Prostate gland (tissue), 2 donors: Measurements from ENCODE around the gene TRAT1. TPM values are rescaled to one million over a fixed set of nuclear protein-coding genes. Genes with fewer than 3 reads are reported as not detected.

Experiments
- DNase-seq: peaks from one replicate; pipeline ENCODE4 v3.0.0-alpha.2; 2019; ENCODE audit warnings: low spot score
- H3K27ac ChIP-seq, 2 donors: fragments of 200-600 bp; sonication (generic); 2 replicates each; pipeline ENCODE4 v1.5.1; 2017 to 2019
- H3K27me3 ChIP-seq: fragments of 200-600 bp; sonication (generic); replicated peaks from 2 replicates; pipeline ENCODE4 v1.5.1; 2019; ENCODE audit not compliant: insufficient read depth
- H3K36me3 ChIP-seq, 2 donors: fragments of 200-600 bp; sonication (generic); 1 replicate in 1 of 2; 2 replicates in 1 of 2; pipeline versions ENCODE4 v1.5.1 to v1.8.1; 2017 to 2019
- H3K4me1 ChIP-seq: fragments of 200-600 bp; sonication (generic); replicated peaks from 2 replicates; pipeline ENCODE4 v1.5.1; 2019
- H3K4me3 ChIP-seq, 2 donors: fragments of 200-600 bp; sonication (generic); 2 replicates each; pipeline ENCODE4 v1.5.1; 2017 to 2019
- H3K9me3 ChIP-seq: fragments of 200-600 bp; sonication (generic); 2 replicates; pipeline ENCODE4 v1.5.1; 2017
- CTCF ChIP-seq, 4 experiments: fragments of 200-600 bp in 2 of 4; fragments of 450-650 bp in 2 of 4; sonication (generic) in 2 of 4; IDR thresholded peaks; 1 replicate in 3 of 4; 2 replicates in 1 of 4; pipeline ENCODE4 v1.5.1; 2016 to 2019; ENCODE audit warnings: antibody characterized with exemption in 4 of 4, mild to moderate bottlenecking in 2 of 4, moderate library complexity in 2 of 4
- POLR2A ChIP-seq: fragments of 450-650 bp; IDR thresholded peaks from one replicate; pipeline ENCODE4 v1.6.1; 2016; ENCODE audit warnings: antibody characterized with exemption, mild to moderate bottlenecking
- POLR2AphosphoS5 ChIP-seq: sonication (generic); formaldehyde crosslinking; IDR thresholded peaks from one replicate; pipeline ENCODE4 v1.6.1; 2017; ENCODE audit warnings: antibody characterized with exemption
- WGBS: methylation state at CpG from one replicate; pipeline ENCODE4 v1.1.5; 2018; 5-methylcytosine and 5-hydroxymethylcytosine counted together
- intact Hi-C: fragments of 100-400 bp; cut with DNase I; formaldehyde crosslinking; loops from one replicate; pipeline ENCODE4 v1.14.2; 2022
- total RNA-seq, 2 donors: library from RNA; depleted of rRNA; stranded (reverse); fragments of >200 nt; gene quantifications; one replicate each; pipeline ENCODE4 v1.1.0, GENCODE V29; 2016

Gene TRAT1
- total RNA-seq, 2 donors from 2014 or later: not detected

DNA sequence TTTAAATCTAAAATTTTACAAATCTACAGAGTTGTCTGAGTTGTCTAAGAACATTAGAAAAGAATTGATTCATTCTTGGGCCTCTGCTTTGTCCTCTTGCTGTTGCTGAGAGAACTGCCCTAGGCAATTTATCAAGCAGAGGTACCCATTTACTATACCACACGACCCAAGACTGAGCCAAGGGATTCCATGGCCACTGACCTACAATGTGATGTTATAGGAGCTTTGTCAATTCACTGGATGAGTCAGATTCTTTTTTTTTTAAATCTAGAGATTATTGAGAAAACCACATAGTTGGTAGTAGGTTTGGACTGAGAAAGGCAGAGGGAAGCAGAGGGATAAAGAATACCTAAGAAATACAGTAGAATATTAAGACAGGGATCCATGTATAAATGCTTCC is 55.3 kb downstream of the TRAT1 start:
- intact Hi-C loops: no loop called here
- Histone ChIP-seq H3K9me3 (no peaks in the 10 kb centered on the region), H3K27ac (no peak overlapping the region), H3K4me3 (no peak overlapping the region), H3K36me3 (no peaks in the 10 kb centered on the region), H3K27me3 (no peaks in the 10 kb centered on the region), H3K4me1 (no peaks in the 10 kb centered on the region)
- DNase-seq: no peak
- no peak for TF ChIP-seq POLR2AphosphoS5
- TF ChIP-seq CTCF (IDR thresholded peaks at IDR 0.05): no peak
- TF ChIP-seq POLR2A: no peak
- 33% methylated on average over 1 of the region's 1 CpG for WGBS

DNA sequence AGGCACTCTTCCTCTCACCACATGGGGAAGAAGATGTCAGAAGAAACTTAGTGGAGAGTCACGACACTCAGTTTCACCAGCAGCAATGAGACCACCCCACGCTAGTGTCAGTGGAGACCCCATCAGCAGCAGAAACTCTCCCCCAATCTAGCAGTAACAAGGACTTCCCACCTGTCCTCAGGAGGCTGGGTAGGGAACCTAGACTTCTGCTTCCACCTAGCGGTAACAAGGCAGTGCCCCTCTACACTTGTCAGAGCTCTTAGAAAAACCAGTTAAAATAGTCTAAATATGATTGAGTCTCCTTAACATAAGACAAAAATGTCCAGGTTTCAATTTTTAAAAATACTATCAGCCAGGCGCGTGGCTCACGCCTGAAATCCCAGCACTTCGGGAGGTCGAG is 57.3 kb downstream of the TRAT1 start:
- H3K27me3 ChIP-seq: no peaks in the 10 kb centered on the region
- no peak for DNase-seq
- H3K4me1 ChIP-seq: no peaks in the 10 kb centered on the region
- no peaks in the 10 kb centered on the region for H3K36me3 ChIP-seq
- H3K4me3 ChIP-seq: no peak overlapping the region
- TF ChIP-seq POLR2AphosphoS5: no peak
- no peak for TF ChIP-seq POLR2A
- TF ChIP-seq CTCF (IDR thresholded peaks at IDR 0.05): no peak
- H3K27ac ChIP-seq: no peak overlapping the region
- H3K9me3 ChIP-seq: no peaks in the 10 kb centered on the region
- WGBS: 87% methylated on average over 8 of the region's 8 CpGs
- intact Hi-C loops: no loop called here

DNA sequence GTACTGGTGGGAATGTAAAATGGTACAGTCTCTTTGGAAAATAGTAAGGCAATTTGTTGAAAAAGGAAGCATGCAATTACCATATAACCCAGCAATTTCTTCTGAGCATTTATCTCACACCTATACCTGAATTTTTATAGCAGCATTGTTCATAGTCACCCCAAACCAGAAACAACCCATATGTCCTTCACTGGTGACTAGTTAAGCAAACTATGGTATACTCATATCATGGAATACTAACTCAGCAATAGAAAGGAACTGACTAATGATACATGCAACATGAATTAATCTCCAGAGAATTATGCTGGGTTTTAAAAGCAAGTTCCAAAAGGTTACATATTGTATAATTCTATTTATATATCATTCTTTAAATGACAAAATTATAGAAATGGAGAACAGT is 60.2 kb downstream of the TRAT1 start:
- Histone ChIP-seq H3K4me1 (no peaks in the 10 kb centered on the region), H3K9me3 (no peaks in the 10 kb centered on the region), H3K27me3 (no peaks in the 10 kb centered on the region), H3K36me3 (no peaks in the 10 kb centered on the region), H3K27ac (no peak overlapping the region), H3K4me3 (no peak overlapping the region)
- no peak for TF ChIP-seq CTCF (IDR thresholded peaks at IDR 0.05)
- intact Hi-C loops: no loop called here
- no peak for DNase-seq

DNA sequence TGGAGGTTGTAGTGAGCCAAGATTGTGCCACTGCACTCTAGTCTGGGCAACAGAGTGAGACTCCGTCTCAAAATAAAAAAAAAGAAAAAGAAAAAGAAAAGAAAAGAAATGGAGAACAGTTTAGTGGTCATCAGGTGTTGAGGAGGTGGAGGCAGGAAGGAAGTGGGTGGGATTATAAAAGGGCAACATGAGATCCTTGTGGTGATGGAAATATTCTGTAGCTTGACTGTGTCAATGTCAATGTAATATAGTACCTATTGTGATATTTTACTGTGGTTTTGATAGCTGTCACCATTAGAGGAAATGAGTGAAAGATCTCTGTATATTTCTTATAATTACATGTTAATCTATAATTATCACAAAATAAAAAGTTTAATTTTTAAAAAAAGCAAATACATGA is 60.8 kb downstream of the TRAT1 start:
- intact Hi-C loops: no loop called here
- no peak overlapping the region for H3K27ac ChIP-seq
- H3K4me3 ChIP-seq: no peak overlapping the region
- WGBS: 85% methylated on average over 1 of the region's 1 CpG
- H3K36me3 ChIP-seq: no peaks in the 10 kb centered on the region
- H3K27me3 ChIP-seq: no peaks in the 10 kb centered on the region
- H3K9me3 ChIP-seq: no peaks in the 10 kb centered on the region
- H3K4me1 ChIP-seq: no peaks in the 10 kb centered on the region
- no peak for DNase-seq
- TF ChIP-seq POLR2A (no peak), CTCF (IDR thresholded peaks at IDR 0.05) (no peak), POLR2AphosphoS5 (no peak)

- Histone ChIP-seq H3K27ac (no peak overlapping the region), H3K4me3 (no peak overlapping the region), H3K27me3 (no peaks in the 10 kb centered on the region), H3K4me1 (no peaks in the 10 kb centered on the region), H3K36me3 (no peaks in the 10 kb centered on the region), H3K9me3 (no peaks in the 10 kb centered on the region)
- intact Hi-C loops: no loop called here
- DNase-seq: no peak
- WGBS: 50% methylated on average over 4 of the region's 4 CpGs
- TF ChIP-seq CTCF (IDR thresholded peaks at IDR 0.05) (no peak), POLR2A (no peak), POLR2AphosphoS5 (no peak)
Measured at GRCh38 chr3:108887121-108887520, 64.5 kb downstream of the TRAT1 start.
